Testis (tissue), 3 donors: Measurements from ENCODE around the gene LGALS7. TPM values are rescaled to one million over a fixed set of nuclear protein-coding genes. Genes with fewer than 3 reads are reported as not detected.
"Not testable (repeated sequence)": the region's sequence is repeated elsewhere in the genome, so short reads cannot be mapped to it uniquely, and the experiment has no call there.

Experiments
- DNase-seq: peaks from one replicate; pipeline ENCODE4 v3.0.0-alpha.2; 2019
- H3K27ac ChIP-seq, 2 donors: fragments of 200-600 bp; sonication (generic); one replicate each; pipeline ENCODE4 v1.5.1; 2019
- H3K27me3 ChIP-seq: fragments of 200-600 bp; sonication (generic); one replicate; pipeline ENCODE4 v1.5.1; 2019
- H3K36me3 ChIP-seq: fragments of 200-600 bp; sonication (generic); one replicate; pipeline ENCODE4 v1.5.1; 2017; ENCODE audit warnings: low read depth; ENCODE audit errors: missing control alignments
- H3K4me1 ChIP-seq: fragments of 200-600 bp; sonication (generic); one replicate; pipeline ENCODE4 v1.5.1; 2019
- H3K4me3 ChIP-seq, 2 donors: fragments of 200-600 bp; sonication (generic); one replicate each; pipeline ENCODE4 v1.5.1; 2017 to 2019
- H3K9me3 ChIP-seq: fragments of 200-600 bp; sonication (generic); one replicate; pipeline ENCODE4 v1.5.1; 2017
- POLR2A ChIP-seq: fragments of 450-650 bp; IDR thresholded peaks from one replicate; pipeline ENCODE4 v1.6.1; 2017; ENCODE audit warnings: antibody characterized with exemption, mild to moderate bottlenecking, moderate library complexity
- WGBS, 2 donors: methylation state at CpG; one replicate each; pipeline ENCODE4 v1.1.5; 2018; 5-methylcytosine and 5-hydroxymethylcytosine counted together
- intact Hi-C: fragments of 100-400 bp; cut with DNase I; formaldehyde crosslinking; loops from one replicate; pipeline ENCODE4 v1.15.1; 2023; ENCODE audit warnings: low total_unique reads
- polyA plus RNA-seq: library from polyadenylated mRNA; stranded (reverse); fragments of 350-450 nt; fragmentation: Illumina TruSeq; extraction: RNeasy Lipid Tissue Mini Kit (QIAGEN cat#74804); gene quantifications from one replicate; pipeline ENCODE4 v1.2.3, GENCODE V29; 2014; ENCODE audit warnings: low read depth, low replicate concordance; ENCODE audit not compliant: insufficient read depth
- total RNA-seq, 2 donors: library from RNA; depleted of rRNA; stranded (reverse); fragments of >200 nt; gene quantifications; one replicate each; pipeline ENCODE4 v1.2.3, GENCODE V29; 2016
- TF ChIP-seq, protein P1 (sequence below), 3 experiments: fragments of 450-650 bp in 2 of 3; fragments of 200-600 bp in 1 of 3; sonication (generic) in 1 of 3; IDR thresholded peaks; one replicate each; pipeline ENCODE4 v1.5.1; 2016 to 2019; ENCODE audit warnings: antibody characterized with exemption in 3 of 3, mild to moderate bottlenecking in 2 of 3, moderate library complexity in 1 of 3

The LGALS7 gene
- total and polyA plus RNA-seq, 3 donors from 2014 or later, result 4.4 TPM; not detected in 2

DNA sequence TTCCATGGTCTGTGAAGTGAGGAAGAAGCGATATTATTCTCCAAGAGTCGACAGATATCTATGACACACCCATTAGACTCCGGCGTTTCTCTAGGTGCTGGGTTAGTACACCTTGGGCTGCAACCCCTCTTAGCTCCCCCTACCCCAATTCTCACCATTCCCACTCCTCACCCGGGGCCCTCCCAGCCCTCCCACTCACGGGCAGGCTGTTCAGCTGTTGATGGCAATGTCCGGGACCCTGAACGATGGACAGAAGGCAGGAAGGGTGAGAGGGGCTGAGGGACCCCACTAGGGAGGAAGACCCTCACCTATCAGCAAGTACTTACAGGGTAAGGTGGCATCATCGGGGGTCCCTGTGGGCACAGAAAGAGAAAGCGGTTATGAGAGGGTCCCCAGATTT, 30.2 kb upstream of the LGALS7 start:
- Histone ChIP-seq H3K4me3 (no peak overlapping the region), H3K36me3 (no peaks in the 10 kb centered on the region), H3K4me1 (no peaks in the 10 kb centered on the region), H3K27ac (no peak overlapping the region), H3K9me3 (no peaks in the 10 kb centered on the region), H3K27me3 (no peaks in the 10 kb centered on the region)
- no peak for DNase-seq
- intact Hi-C loops, result no loop called here
- 89 to 90% methylated on average over 10 of the region's 10 CpGs for WGBS, 2 donors
- TF ChIP-seq, protein P1, sequence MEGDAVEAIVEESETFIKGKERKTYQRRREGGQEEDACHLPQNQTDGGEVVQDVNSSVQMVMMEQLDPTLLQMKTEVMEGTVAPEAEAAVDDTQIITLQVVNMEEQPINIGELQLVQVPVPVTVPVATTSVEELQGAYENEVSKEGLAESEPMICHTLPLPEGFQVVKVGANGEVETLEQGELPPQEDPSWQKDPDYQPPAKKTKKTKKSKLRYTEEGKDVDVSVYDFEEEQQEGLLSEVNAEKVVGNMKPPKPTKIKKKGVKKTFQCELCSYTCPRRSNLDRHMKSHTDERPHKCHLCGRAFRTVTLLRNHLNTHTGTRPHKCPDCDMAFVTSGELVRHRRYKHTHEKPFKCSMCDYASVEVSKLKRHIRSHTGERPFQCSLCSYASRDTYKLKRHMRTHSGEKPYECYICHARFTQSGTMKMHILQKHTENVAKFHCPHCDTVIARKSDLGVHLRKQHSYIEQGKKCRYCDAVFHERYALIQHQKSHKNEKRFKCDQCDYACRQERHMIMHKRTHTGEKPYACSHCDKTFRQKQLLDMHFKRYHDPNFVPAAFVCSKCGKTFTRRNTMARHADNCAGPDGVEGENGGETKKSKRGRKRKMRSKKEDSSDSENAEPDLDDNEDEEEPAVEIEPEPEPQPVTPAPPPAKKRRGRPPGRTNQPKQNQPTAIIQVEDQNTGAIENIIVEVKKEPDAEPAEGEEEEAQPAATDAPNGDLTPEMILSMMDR (IDR thresholded peaks at IDR 0.05), result no peak
- TF ChIP-seq POLR2A, result no peak

DNA sequence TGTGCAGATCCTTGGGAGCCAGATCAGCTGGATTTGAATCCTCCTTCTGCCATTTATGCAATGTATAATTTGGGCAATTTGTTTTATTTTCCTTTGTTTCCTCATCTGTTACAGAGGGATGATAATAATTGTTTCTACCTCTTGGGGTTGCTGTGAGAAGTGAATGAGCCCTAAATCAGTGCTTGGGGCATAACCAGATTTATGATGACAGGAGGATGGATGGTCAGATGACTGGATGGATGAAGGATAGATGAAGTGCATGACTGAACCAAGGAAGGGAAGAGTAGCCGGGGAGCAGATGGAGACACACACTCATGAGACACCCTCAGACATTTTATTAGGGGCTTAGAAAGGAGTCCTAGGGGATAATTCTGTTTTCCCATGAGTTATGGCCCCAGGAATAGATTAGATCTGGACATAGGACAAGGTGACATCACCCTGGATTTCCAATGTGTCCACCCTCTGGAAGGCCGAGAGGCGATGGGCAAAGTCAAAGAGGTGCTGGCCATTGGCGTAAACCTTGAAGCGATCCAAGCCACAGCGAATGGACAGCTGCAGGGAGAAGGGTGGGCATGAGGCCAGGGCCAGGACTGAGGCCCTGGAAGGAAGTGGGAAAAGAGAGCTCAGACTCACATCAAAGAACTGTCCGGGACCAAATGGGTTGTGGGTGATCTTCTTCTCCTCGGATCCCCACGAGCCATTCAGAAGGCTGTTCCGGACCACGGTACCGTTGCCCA, 28.2 kb upstream of the LGALS7 start:
- intact Hi-C loops, result no loop called here
- no peaks in the 10 kb centered on the region for H3K9me3 ChIP-seq
- H3K4me3 ChIP-seq, result no peak overlapping the region
- TF ChIP-seq, protein P1 (IDR thresholded peaks at IDR 0.05), result no peak
- no peak for TF ChIP-seq POLR2A
- H3K27me3 ChIP-seq, result no peaks in the 10 kb centered on the region
- WGBS, 2 donors, result 96 to 97% methylated on average over 12 of the region's 12 CpGs
- no peak overlapping the region for H3K27ac ChIP-seq
- DNase-seq, result no peak
- no peaks in the 10 kb centered on the region for H3K4me1 ChIP-seq
- H3K36me3 ChIP-seq, result no peaks in the 10 kb centered on the region

DNA sequence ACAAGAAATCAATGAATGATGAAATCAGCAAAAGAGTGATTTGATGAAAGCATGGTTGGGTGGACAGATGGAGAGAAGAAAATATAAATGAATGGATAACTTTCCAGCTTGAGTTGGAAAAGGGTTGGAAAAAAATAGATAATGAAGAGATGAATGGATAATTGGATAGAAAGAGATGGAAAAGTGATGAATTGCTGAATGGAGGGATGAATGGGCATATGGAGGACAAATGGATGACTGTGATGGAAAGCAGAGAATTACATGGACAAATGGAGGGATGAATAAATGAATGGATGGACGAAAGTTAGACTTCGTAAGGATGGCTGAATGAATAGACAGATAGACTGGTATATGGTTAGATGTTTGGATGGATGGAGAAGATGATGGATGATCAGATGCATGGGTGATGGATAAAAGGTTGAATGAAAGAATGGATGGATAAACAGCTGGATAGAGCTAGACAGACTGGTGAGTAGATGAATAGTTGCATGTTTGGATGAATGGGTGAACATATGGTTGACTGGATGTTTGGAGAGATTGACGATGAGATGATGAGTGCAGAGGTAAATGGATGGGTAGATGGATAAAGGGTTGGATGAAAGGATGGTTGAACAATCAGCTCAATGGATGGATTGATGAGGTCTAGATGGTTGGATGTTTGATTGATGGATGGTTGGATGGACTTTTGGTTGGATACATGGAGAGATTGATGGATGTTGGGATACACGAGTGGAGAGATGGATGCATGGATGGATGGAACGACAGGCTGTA, 27.4 kb upstream of the LGALS7 start:
- Histone ChIP-seq H3K27ac (no peak overlapping the region), H3K27me3 (no peaks in the 10 kb centered on the region), H3K4me3 (no peak overlapping the region), H3K9me3 (no peaks in the 10 kb centered on the region), H3K36me3 (no peaks in the 10 kb centered on the region), H3K4me1 (no peaks in the 10 kb centered on the region)
- intact Hi-C loops, result no loop called here
- no peak for TF ChIP-seq POLR2A
- TF ChIP-seq, protein P1 (IDR thresholded peaks at IDR 0.05), result no peak
- WGBS, 2 donors, result 89 to 92% methylated on average over 5 of the region's 5 CpGs
- no peak for DNase-seq

DNA sequence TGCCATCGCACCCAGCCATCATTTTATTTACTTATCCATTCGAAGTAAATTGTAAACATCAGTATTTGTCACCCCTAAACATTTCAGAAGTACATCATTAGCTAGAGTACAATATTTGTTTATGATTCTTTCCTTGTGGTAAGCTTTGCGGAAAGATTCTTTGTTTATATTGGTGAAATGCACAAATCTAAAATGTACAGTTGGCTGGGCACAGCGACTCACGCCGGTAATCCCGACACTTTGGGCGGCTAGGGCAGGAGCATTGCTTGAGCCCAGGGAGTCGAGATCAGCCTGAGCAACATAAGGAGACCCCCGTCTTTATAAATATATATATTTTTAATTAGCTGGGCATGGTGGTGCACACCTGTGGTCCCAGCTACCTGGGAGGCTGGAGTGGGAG, 25.8 kb upstream of the LGALS7 start:
- DNase-seq, result no peak
- 72 to 81% methylated on average over 10 of the region's 10 CpGs for WGBS, 2 donors
- Histone ChIP-seq H3K36me3 (no peaks in the 10 kb centered on the region), H3K27ac (no peak overlapping the region), H3K4me3 (no peak overlapping the region), H3K4me1 (no peaks in the 10 kb centered on the region), H3K27me3 (no peaks in the 10 kb centered on the region), H3K9me3 (no peaks in the 10 kb centered on the region)
- intact Hi-C loops, result no loop called here
- no peak for TF ChIP-seq POLR2A
- TF ChIP-seq, protein P1 (IDR thresholded peaks at IDR 0.05), result no peak

DNA sequence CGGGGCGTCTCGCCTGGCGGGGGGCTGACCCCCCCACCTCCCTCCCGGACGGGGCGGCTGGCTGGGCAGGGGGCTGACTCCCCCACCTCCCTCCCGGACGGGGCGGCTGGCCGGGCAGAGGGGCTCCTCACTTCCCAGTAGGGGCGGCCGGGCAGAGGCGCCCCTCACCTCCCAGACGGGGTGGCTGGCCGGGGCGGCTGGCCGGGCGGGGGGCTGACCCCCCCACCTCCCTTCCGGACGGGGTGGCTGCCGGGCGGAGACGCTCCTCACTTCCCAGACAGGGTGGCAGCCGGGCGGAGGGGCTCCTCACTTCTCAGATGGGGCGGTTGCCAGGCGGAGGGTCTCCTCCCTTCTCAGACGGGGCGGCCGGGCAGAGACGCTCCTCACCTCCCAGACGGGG, 24.5 kb upstream of the LGALS7 start:
- WGBS, 2 donors, result no CpG with 5 or more reads among the region's 33 CpGs
- H3K27ac ChIP-seq, H3K9me3 ChIP-seq, H3K27me3 ChIP-seq, H3K4me3 ChIP-seq, intact Hi-C loops, H3K36me3 ChIP-seq, DNase-seq, H3K4me1 ChIP-seq: not testable (repeated sequence)
